C4-2B (cell line): Measurements from ENCODE around the gene CDK12.

ENCODE experiments used
- H3K27ac ChIP-seq: fragments of 450-650 bp; 2 replicates; pipeline ENCODE4 v1.5.1; 2017
- ZFX ChIP-seq: fragments of 450-650 bp; IDR thresholded peaks from 2 replicates; pipeline ENCODE4 v1.6.1; 2017
- TF ChIP-seq, protein P1 (sequence below): fragments of 450-650 bp; conservative IDR thresholded peaks from 2 replicates; pipeline ENCODE4 v1.5.1; 2017; ENCODE audit warnings: mild to moderate bottlenecking

The CDK12 gene

DNA sequence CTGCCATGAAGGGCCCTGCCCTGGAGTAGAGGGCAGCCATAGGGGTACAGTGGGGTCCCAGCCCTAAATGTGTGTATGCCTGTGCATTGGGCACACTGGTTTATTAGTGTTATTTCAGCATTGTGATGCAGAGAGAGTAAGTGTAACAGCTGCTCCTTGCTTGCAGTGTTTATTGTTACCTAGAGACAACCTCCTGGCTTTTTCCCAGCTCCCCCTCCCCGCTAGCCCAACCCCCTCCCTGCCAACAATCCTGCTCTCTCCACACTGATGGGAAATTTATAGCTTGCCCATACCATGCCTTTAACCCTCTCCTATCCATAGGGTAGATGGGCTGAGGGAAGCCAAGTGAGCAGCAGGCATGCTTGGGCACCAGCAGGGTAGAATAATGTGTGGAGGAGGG is 95.1 kb downstream of the CDK12 start:
- TF ChIP-seq, protein P1, sequence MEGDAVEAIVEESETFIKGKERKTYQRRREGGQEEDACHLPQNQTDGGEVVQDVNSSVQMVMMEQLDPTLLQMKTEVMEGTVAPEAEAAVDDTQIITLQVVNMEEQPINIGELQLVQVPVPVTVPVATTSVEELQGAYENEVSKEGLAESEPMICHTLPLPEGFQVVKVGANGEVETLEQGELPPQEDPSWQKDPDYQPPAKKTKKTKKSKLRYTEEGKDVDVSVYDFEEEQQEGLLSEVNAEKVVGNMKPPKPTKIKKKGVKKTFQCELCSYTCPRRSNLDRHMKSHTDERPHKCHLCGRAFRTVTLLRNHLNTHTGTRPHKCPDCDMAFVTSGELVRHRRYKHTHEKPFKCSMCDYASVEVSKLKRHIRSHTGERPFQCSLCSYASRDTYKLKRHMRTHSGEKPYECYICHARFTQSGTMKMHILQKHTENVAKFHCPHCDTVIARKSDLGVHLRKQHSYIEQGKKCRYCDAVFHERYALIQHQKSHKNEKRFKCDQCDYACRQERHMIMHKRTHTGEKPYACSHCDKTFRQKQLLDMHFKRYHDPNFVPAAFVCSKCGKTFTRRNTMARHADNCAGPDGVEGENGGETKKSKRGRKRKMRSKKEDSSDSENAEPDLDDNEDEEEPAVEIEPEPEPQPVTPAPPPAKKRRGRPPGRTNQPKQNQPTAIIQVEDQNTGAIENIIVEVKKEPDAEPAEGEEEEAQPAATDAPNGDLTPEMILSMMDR = no peak
- no peak overlapping the region for H3K27ac ChIP-seq

DNA sequence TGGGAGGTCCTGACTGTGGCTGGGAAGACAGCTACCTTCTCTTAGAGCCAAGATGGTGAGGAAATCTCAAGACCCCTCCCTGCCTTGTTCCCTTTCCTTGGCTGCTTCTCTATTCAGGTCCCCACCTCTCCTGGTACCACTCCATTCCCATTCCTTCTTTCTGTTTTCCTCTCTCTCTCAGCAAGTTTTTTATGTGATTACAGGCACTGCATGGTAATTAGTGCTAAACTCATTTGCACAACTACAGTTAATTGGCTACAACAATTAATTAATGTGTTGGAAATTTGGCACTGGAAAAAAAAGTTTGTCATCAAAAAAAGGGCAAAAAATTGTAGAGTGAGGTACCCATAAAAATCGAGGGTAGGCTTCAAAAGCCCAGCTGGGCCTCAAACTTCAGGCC is 101.1 kb downstream of the CDK12 start:
- no peak overlapping the region for H3K27ac ChIP-seq
- TF ChIP-seq, protein P1 = no peak
- TF ChIP-seq ZFX = no peak

GRCh38 chr17:39562976-39563375 is 101.7 kb downstream of the CDK12 start:
- no peak for TF ChIP-seq ZFX
- TF ChIP-seq, protein P1 = no peak
- H3K27ac ChIP-seq = no peak overlapping the region

DNA sequence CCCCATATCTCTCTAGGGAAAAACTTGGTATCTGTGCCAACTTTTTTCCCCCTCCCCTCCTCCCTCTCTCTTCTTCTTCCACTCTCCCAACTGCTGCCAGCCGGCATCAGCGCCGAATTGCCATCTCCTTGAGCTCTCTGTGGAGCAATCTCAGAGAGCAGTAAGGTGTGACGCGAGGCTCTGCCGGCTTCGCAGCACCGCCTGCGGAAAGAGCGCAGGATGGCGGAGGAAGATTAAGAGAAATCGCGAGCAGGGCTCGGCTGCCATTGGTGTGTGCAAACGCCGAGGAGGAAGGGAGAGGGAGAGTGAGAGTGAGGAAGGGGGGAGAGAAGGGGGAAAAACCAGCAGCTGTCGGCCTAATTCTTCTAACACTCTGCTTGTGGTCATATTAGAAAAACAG is 102.2 kb downstream of the CDK12 start:
- H3K27ac ChIP-seq = no peak overlapping the region
- no peak for TF ChIP-seq ZFX
- TF ChIP-seq, protein P1 = no peak

GRCh38 chr17:39564211-39564848 is 103.0 kb downstream of the CDK12 start:
- TF ChIP-seq, protein P1 = no peak
- no peak for TF ChIP-seq ZFX

DNA sequence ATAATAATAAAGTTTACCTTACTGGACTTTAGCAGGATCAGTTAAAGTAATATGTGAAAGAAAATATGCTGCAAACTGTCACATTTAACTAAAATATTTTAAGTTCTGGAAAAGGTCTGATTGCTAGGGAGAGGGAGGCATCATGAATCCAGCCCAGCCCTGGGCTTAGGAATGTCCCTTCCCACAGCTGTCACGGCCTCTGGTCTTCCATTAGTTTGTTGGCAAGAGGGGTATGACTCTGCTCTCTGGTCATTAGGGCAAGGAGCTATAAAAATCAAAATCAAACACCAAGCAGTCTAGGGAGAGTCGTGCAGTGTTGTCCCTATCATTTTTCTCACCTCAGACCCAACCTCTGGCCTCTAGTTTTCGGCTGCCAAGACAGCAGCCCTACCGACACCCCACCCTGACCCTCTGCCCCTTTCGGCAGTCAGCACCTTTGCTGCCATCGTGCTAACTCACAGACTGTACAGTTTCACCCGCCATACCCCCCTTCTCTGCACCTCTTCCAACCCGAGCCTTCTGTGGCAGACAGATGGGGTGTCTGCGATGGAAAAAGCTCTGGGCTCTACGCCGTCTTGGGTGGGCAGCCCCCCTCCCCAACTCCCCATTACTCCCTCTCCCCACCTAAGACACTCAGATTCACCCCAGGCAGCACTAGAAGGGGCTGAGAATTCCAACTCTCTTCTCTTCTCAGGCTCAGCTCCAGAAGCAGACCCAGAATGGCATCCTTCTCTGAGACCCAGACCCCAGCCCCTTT is 105.0 kb downstream of the CDK12 start:
- H3K27ac ChIP-seq = no peak overlapping the region
- TF ChIP-seq ZFX = no peak
- TF ChIP-seq, protein P1 = no peak

More at GRCh38 chr17:39564211-39564848, 103.0 kb downstream of the CDK12 start:
- no peak overlapping the region for H3K27ac ChIP-seq

- H3K27ac ChIP-seq = no peak overlapping the region
- TF ChIP-seq, protein P1 = no peak
- TF ChIP-seq ZFX = no peak
These were observed 107.4 kb downstream of the CDK12 start for GRCh38 chr17:39568702-39569101.
